ENCODE results near the gene FADS1. TPM values are rescaled to one million over a fixed set of nuclear protein-coding genes. Genes with fewer than 3 reads are reported as not detected.

The FADS1 gene
- total and polyA plus RNA-seq, 2 experiments from 2014 or later: 74.9 to 119 TPM

- H3K4me1 Mint-ChIP-seq: peaks cover 34% of the 10 kb centered on the region
- H3K4me3 Mint-ChIP-seq: no peak overlapping the region
- no peaks in the 10 kb centered on the region for H3F3A ChIP-seq (replicated peaks; ENCODE audit: low read depth)
- no peak overlapping the region for H3K27ac ChIP-seq (ENCODE audit: low read depth)
- no peak for TF ChIP-seq POLR2AphosphoS5 (IDR thresholded peaks at IDR 0.05; ENCODE audit: low read depth)
- H3K27ac Mint-ChIP-seq: no peak overlapping the region
- ATAC-seq: no peak
- H3K4me2 ChIP-seq: no peak overlapping the region
- H3K79me2 ChIP-seq (replicated peaks; ENCODE audit: insufficient read depth): no peaks in the 10 kb centered on the region
- no peaks in the 10 kb centered on the region for H3K9me2 ChIP-seq (ENCODE audit: insufficient read depth)
- DNase-seq (ENCODE audit: low spot score): no peak
- no peaks in the 10 kb centered on the region; the same call in 2 of the 3 replicates for H3K9me3 Mint-ChIP-seq
- H3K36me3 ChIP-seq (ENCODE audit: insufficient read depth): no peaks in the 10 kb centered on the region
- H3K36me3 Mint-ChIP-seq (ENCODE audit: low read depth): no peaks in the 10 kb centered on the region
- H3K27me3 Mint-ChIP-seq (ENCODE audit: insufficient read depth, low read depth, poor library complexity): peaks cover 15% of the 10 kb centered on the region
- no peak overlapping the region for H2AFZ ChIP-seq
- H4K20me1 ChIP-seq (replicated peaks; ENCODE audit: insufficient read depth): no peaks in the 10 kb centered on the region
- H3K27me3 ChIP-seq (ENCODE audit: insufficient read depth): no peaks in the 10 kb centered on the region
- H3K4me1 ChIP-seq (ENCODE audit: insufficient read depth): peaks cover 26% of the 10 kb centered on the region; the same call in 1 of the 2 replicates
- H3K4me3 ChIP-seq: no peak overlapping the region
These were observed 55.9 kb downstream of the FADS1 start for GRCh38 chr11:61760946-61761345.

GRCh38 chr11:61757213-61757862 is 59.5 kb downstream of the FADS1 start:
- Mint-ChIP-seq H3K27me3 (ENCODE audit: insufficient read depth, low read depth, poor library complexity) (peaks cover 24% of the 10 kb centered on the region), H3K36me3 (ENCODE audit: low read depth) (no peaks in the 10 kb centered on the region), H3K9me3 (no peaks in the 10 kb centered on the region), H3K4me3 (no peak overlapping the region; the same call in 2 of the 3 replicates), H3K4me1 (peaks cover 33% of the 10 kb centered on the region), H3K27ac (0 out of 2 replicates have a peak overlapping the region, but pooled peaks have one; percentile 9)
- no peaks in the 10 kb centered on the region for H4K20me1 ChIP-seq (replicated peaks; ENCODE audit: insufficient read depth)
- H3K79me2 ChIP-seq (replicated peaks; ENCODE audit: insufficient read depth): no peaks in the 10 kb centered on the region
- no peaks in the 10 kb centered on the region for H3K36me3 ChIP-seq (ENCODE audit: insufficient read depth)
- no peak for DNase-seq (ENCODE audit: low spot score)
- TF ChIP-seq EZH2phosphoT487 (IDR thresholded peaks at IDR 0.05; ENCODE audit: unreplicated experiment): no peak
- TF ChIP-seq EZH2 (IDR thresholded peaks at IDR 0.05; ENCODE audit: low read depth, unreplicated experiment): no peak
- no peak for TF ChIP-seq ZNF331 (CRISPR knock-in tag; IDR thresholded peaks at IDR 0.05; ENCODE audit: low read depth)
- no peak for TF ChIP-seq CREB1 (CRISPR knock-in tag; IDR thresholded peaks at IDR 0.05; ENCODE audit: low read depth)
- no peak for TF ChIP-seq STAT1 (IDR thresholded peaks at IDR 0.05; ENCODE audit: unreplicated experiment)
- no peak for TF ChIP-seq REST (IDR thresholded peaks at IDR 0.05; ENCODE audit: unreplicated experiment)
- peaks cover 16% of the 10 kb centered on the region; the same call in 1 of the 2 replicates for H3K4me1 ChIP-seq (ENCODE audit: insufficient read depth)
- no peak overlapping the region for H3K4me2 ChIP-seq
- no peak for ATAC-seq
- H3F3A ChIP-seq (replicated peaks; ENCODE audit: low read depth): no peaks in the 10 kb centered on the region
- no peak overlapping the region for H3K4me3 ChIP-seq
- H3K27ac ChIP-seq (ENCODE audit: low read depth): no peak overlapping the region
- H3K9me2 ChIP-seq (ENCODE audit: insufficient read depth): no peaks in the 10 kb centered on the region
- H3K27me3 ChIP-seq (ENCODE audit: insufficient read depth): peaks cover 17% of the 10 kb centered on the region
- H2AFZ ChIP-seq: no peak overlapping the region
